GM12875 (cell line): Measurements from ENCODE around the gene ZNF506.
A peak's percentile ranks its signal among the peaks of the same experiment; 100 is the strongest.

Experiments
- H3K4me3 ChIP-seq: one replicate; pipeline ENCODE4 v1.5.1; 2011; ENCODE audit warnings: low read depth, low read length, control low read depth
- TF ChIP-seq, protein P1 (sequence below): IDR thresholded peaks from 2 replicates; pipeline ENCODE4 v1.5.1; 2011; ENCODE audit warnings: low read depth, mild to moderate bottlenecking, control low read depth, inconsistent platforms, low read length, moderate library complexity, borderline replicate concordance; ENCODE audit not compliant: insufficient read depth

Gene ZNF506

DNA sequence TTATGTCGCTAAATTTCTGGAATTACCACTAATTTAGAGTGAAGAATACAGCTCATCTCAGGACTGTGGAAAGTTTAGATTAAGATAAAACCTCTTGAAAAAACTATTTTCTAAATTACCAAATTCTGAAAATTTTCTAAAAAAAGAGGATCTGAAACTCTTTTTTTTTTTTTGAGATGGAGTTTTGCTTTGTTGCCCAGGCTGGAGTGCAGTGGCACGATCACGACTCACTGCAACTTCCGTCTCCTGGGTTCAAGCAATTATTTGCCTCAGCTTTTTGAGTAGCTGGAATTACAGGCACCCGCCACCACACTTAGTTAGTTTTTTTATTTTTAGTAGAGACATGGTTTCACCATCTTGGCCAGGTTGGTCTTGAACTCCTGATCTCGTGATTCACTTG, 27.5 kb upstream of the ZNF506 start:
- TF ChIP-seq, protein P1, sequence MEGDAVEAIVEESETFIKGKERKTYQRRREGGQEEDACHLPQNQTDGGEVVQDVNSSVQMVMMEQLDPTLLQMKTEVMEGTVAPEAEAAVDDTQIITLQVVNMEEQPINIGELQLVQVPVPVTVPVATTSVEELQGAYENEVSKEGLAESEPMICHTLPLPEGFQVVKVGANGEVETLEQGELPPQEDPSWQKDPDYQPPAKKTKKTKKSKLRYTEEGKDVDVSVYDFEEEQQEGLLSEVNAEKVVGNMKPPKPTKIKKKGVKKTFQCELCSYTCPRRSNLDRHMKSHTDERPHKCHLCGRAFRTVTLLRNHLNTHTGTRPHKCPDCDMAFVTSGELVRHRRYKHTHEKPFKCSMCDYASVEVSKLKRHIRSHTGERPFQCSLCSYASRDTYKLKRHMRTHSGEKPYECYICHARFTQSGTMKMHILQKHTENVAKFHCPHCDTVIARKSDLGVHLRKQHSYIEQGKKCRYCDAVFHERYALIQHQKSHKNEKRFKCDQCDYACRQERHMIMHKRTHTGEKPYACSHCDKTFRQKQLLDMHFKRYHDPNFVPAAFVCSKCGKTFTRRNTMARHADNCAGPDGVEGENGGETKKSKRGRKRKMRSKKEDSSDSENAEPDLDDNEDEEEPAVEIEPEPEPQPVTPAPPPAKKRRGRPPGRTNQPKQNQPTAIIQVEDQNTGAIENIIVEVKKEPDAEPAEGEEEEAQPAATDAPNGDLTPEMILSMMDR: no peak
- no peak overlapping the region for H3K4me3 ChIP-seq

DNA sequence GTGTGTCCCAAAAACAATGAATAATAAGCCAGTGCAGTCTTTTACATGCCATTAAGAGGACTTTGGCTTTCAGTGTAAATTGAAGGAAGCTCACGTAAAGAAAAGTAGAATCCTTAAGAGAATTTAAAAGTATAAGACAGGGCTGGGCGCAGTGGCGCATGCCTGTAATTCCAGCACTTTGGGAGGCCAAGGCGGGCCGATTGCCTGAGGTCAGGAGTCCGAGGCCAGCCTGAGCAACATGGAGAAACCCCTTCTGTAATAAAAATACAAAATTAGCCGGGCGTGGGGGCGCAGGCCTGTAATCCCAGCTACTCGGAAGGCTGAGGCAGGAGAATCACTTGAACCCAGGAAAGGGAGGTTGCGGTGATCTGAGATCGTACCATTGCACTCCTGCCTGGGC, 26.2 kb upstream of the ZNF506 start:
- H3K4me3 ChIP-seq: no peak overlapping the region
- TF ChIP-seq, protein P1: no peak

DNA sequence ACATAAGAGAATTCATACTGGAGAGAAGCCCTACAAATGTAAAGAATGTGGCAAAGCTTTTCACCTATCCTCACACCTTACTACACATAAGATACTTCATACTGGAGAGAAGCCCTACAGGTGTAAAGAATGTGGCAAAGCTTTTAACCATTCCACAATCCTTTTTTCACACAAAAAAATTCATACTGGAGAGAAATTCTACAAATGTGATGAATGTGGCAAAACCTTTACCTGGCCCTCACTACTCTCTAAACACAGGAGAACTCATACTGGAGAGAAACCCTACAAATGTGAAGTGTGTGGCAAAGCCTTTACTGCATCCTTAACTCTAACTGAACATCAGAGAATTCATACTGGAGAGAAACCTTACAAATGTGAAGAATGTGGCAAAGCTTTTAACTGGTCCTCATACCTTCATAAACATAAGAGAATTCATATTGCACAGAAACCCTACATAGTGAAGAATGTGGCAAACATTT, 14.0 kb upstream of the ZNF506 start:
- no peak overlapping the region for H3K4me3 ChIP-seq
- TF ChIP-seq, protein P1: no peak

DNA sequence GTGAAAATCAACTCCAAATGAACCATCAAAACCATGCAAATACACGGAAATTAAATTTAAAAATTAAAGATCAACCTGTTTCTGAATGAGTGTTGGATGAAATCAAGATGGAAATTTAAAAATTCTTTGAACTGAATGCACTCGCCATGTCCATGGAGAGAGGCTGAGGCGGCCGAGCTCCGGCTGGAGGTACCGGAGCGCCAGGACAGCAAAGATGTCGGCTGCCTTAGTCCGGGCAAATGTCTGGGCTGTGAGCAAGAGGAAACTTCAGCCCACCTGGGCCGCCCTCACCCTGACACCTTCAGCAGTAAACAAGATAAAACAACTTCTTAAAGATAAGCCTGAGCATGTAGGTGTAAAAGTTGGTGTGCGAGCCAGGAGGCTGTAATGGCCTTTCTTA, 5.3 kb upstream of the ZNF506 start:
- H3K4me3 ChIP-seq: no peak overlapping the region
- TF ChIP-seq, protein P1: no peak

DNA sequence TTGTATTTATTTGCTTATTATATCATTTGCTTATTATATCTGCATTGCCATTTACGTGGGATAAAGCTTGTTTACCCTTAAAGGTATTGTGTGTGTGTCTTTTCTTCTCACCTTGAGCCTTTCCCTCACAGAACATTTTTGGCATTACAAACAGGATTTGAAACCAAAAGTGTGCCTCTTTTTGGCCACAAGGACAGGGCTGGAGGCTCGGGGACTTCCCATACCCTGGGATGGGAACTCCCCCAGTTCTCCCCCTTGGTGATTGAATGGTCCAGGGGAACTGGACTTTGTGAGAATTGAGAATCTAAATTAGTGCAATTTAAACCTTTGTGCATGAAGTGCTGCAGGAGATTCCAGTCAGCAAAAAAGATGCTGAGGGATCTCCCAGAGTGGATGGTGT, 2.4 kb upstream of the ZNF506 start:
- H3K4me3 ChIP-seq: no peak overlapping the region
- TF ChIP-seq, protein P1: no peak

DNA sequence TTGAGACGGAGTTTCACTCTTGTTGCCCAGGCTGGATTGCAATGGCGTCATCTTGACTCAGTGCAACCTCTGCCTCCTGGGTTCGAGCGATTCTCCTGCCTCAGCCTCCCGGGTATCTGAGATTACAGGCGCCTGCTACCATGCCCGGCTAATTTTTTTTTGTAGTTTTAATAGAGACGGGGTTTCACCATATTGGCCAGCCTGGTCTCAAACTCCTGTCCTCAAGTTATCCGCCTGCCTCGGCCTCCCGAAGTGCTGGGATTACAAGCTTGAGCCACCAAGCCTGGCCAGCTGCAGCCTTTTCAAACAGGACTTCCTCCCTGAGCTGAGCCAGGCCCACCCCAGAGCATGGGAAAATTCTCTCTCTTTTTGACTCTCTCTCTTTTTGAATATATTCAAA, 426 bp upstream of the ZNF506 start:
- H3K4me3 ChIP-seq: peak overlapping the region; percentile 82

DNA sequence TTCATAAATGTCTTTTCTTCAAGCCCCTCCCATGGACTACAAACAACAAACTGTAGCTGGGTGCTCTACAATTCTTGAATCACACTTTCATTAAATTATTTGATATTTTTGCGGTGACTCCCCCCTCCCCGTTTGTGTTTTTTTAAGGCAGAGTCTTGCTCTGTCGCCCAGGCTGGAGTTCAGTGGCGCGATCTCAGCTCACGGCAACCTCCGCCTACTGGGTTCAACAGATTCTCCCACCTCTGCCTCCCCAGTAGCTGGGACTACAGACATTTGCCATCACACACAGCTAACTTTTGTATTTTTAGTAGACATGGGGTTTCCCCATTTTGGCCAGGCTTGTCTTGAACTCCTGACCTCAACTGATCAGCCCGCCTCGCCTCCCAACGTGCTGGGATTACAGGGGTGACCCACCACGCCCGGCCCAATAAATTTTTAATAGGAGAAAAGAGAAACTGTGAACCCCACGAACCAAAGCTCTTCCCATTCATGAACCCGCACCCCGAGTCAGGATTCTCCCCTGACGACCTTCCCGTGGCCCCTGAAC, 703 bp downstream of the ZNF506 start:
- TF ChIP-seq, protein P1: no peak
- peak overlapping the region; percentile 82 for H3K4me3 ChIP-seq

DNA sequence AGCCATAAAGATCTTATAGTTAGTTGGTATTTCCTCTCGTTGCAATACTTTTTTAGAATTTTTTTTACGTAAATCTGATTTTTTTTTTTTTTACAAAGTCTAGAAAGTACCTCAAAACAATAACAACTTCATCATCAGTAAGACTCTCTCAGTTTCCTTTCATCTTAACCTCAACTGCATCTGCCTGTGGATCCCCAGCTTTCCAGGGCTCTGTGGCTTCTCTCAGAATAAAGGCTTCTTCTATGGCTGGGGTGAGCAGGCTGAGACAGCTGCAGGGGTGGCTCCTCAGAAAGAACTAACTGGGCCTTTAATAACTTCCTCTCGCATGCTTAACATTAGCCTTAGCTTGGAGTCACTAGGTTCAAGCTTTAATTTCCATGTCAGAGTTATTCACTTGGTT, 4.2 kb downstream of the ZNF506 start:
- no peak overlapping the region for H3K4me3 ChIP-seq
- TF ChIP-seq, protein P1: no peak
